GM18517 (cell line): ENCODE measurements around the gene CCDC93.

Source experiments
- ATAC-seq: cut with Tn5 transposase; IDR thresholded peaks from one replicate; pipeline ENCODE4 v1.9.1; 2021; ENCODE audit warnings: mild to moderate bottlenecking, moderate library complexity; ENCODE audit not compliant: unreplicated experiment

Gene CCDC93

GRCh38 chr2:118013724-118014491 lies at the start of gene CCDC93:
CCDC93 (minus strand) TSS chr2:118014070; CDS start chr2:118013995, 75 bp downstream.
- ATAC-seq: peak; percentile 83

- ATAC-seq: no peak
These were observed 48.8 kb upstream of the CCDC93 start for GRCh38 chr2:118062669-118063068.

- no peak for ATAC-seq
These were observed 48.2 kb upstream of the CCDC93 start for GRCh38 chr2:118062048-118062447.

- peak; percentile 90 for ATAC-seq
These were observed 47.5 kb upstream of the CCDC93 start for GRCh38 chr2:118061135-118061955.

- ATAC-seq: no peak
These were observed 46.1 kb upstream of the CCDC93 start for GRCh38 chr2:118059919-118060478.

GRCh38 chr2:118058951-118059350 lies 45.1 kb upstream of the CCDC93 start:
- no peak for ATAC-seq

- no peak for ATAC-seq
These were observed 42.9 kb upstream of the CCDC93 start for GRCh38 chr2:118056801-118057200.

GRCh38 chr2:118056165-118056534 lies 42.3 kb upstream of the CCDC93 start:
- peak; percentile 86 for ATAC-seq

- ATAC-seq: peak; percentile 85
These were observed 41.8 kb upstream of the CCDC93 start for GRCh38 chr2:118055512-118056164.

GRCh38 chr2:118054213-118055008 lies 40.5 kb upstream of the CCDC93 start:
- ATAC-seq: no peak

- no peak for ATAC-seq
These were observed 39.8 kb upstream of the CCDC93 start for GRCh38 chr2:118053681-118054080.

GRCh38 chr2:118052474-118052873 lies 38.6 kb upstream of the CCDC93 start:
- no peak for ATAC-seq

GRCh38 chr2:118051826-118052358 lies 38.0 kb upstream of the CCDC93 start:
- no peak for ATAC-seq

- no peak for ATAC-seq
These were observed 37.1 kb upstream of the CCDC93 start for GRCh38 chr2:118050974-118051373.

GRCh38 chr2:118050386-118050785 lies 36.5 kb upstream of the CCDC93 start:
- no peak for ATAC-seq

GRCh38 chr2:118049816-118050140 lies 35.9 kb upstream of the CCDC93 start:
- peak; percentile 66 for ATAC-seq

GRCh38 chr2:118049140-118049815 lies 35.4 kb upstream of the CCDC93 start:
- ATAC-seq: no peak

- no peak for ATAC-seq
These were observed 34.5 kb upstream of the CCDC93 start for GRCh38 chr2:118048401-118048800.

- ATAC-seq: no peak
These were observed 33.5 kb upstream of the CCDC93 start for GRCh38 chr2:118047380-118047826.
